NCI-H510A (cell line): ENCODE results near the gene JPH3.
A peak's percentile ranks its signal among the peaks of the same experiment; 100 is the strongest.

Experiments used
- DNase-seq: peaks from one replicate; lab custom pipeline; 2025; lab: John Stamatoyannopoulos, UW

Gene JPH3

GRCh38 chr16:87697792-87698191, 95.5 kb downstream of the JPH3 start:
- no peak for DNase-seq

GRCh38 chr16:87698241-87698640, 95.9 kb downstream of the JPH3 start:
- DNase-seq = no peak

- no peak for DNase-seq
Measured at GRCh38 chr16:87698676-87699199, 96.4 kb downstream of the JPH3 start.

- no peak for DNase-seq
Measured at GRCh38 chr16:87700406-87701077, 98.2 kb downstream of the JPH3 start.

- DNase-seq = no peak
Measured at GRCh38 chr16:87701078-87701460, 98.8 kb downstream of the JPH3 start.

- DNase-seq = no peak
Measured at GRCh38 chr16:87701505-87701921, 99.2 kb downstream of the JPH3 start.

- no peak for DNase-seq
Measured at GRCh38 chr16:87702325-87702811, 100.1 kb downstream of the JPH3 start.

GRCh38 chr16:87703071-87703470, 100.8 kb downstream of the JPH3 start:
- DNase-seq = no peak

- DNase-seq = no peak
Measured at GRCh38 chr16:87703835-87704375, 101.6 kb downstream of the JPH3 start.

- DNase-seq = no peak
Measured at GRCh38 chr16:87704754-87705353, 102.5 kb downstream of the JPH3 start.

GRCh38 chr16:87705771-87706277, 103.5 kb downstream of the JPH3 start:
- peak; percentile 71 for DNase-seq

- DNase-seq = peak; percentile 85
Measured at GRCh38 chr16:87706278-87707000, 104.1 kb downstream of the JPH3 start.

GRCh38 chr16:87707097-87707496, 104.8 kb downstream of the JPH3 start:
- no peak for DNase-seq

GRCh38 chr16:87707714-87708580, 105.6 kb downstream of the JPH3 start:
- no peak for DNase-seq

- no peak for DNase-seq
Measured at GRCh38 chr16:87708881-87709638, 106.8 kb downstream of the JPH3 start.

GRCh38 chr16:87709677-87710076, 107.4 kb downstream of the JPH3 start:
- DNase-seq = no peak

GRCh38 chr16:87710887-87711286, 108.6 kb downstream of the JPH3 start:
- DNase-seq = no peak

- DNase-seq = no peak
Measured at GRCh38 chr16:87712184-87712762, 110.0 kb downstream of the JPH3 start.

GRCh38 chr16:87713451-87714229, 111.3 kb downstream of the JPH3 start:
- no peak for DNase-seq
